ENCODE results near the gene NAA25. TPM values are rescaled to one million over a fixed set of nuclear protein-coding genes. Genes with fewer than 3 reads are reported as not detected.
A peak's percentile ranks its signal among the peaks of the same experiment; 100 is the strongest.
"Not testable (repeated sequence)": the region's sequence is repeated elsewhere in the genome, so short reads cannot be mapped to it uniquely, and the experiment has no call there.

NAA25 gene
- total and polyA plus RNA-seq, 2 experiments from 2014 or later, result 18.7 to 19.1 TPM

DNA sequence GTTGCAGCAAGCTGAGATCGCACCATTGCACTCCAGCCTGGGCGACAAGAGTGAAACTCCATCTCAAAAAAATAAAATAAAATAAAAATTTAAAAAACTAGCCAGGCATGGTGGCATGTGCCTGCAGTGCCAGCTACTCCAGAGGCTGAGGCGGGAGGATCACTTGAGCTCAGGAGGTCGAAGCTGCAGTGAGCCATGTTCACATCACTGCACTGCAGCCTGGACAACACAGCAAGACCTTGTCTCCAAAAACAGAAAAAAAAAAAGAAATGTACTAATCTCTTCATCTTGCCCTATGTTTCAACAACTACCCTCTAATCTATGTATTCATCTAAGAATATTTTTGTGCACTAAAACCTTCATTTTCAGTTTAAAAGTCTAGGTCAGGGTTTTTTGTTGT, 6.5 kb downstream of the NAA25 start:
- H3K36me3 ChIP-seq (replicated peaks; ENCODE audit: insufficient read depth, low read depth), result no peaks in the 10 kb centered on the region
- H3K4me1 ChIP-seq (ENCODE audit: insufficient read depth), result peaks cover 16% of the 10 kb centered on the region
- WGBS (ENCODE audit: low lambda C conversion rate, missing lambda C conversion rate), result 98% methylated on average over 4 of the region's 4 CpGs
- no peak for DNase-seq (ENCODE audit: low spot score)
- H3K27me3 ChIP-seq, result no peaks in the 10 kb centered on the region
- H3K27ac ChIP-seq, result no peak overlapping the region
- H3K9me2 ChIP-seq (replicated peaks; ENCODE audit: insufficient read depth), result no peaks in the 10 kb centered on the region
- H3K4me3 ChIP-seq, result no peak overlapping the region
- TF ChIP-seq, protein P1, sequence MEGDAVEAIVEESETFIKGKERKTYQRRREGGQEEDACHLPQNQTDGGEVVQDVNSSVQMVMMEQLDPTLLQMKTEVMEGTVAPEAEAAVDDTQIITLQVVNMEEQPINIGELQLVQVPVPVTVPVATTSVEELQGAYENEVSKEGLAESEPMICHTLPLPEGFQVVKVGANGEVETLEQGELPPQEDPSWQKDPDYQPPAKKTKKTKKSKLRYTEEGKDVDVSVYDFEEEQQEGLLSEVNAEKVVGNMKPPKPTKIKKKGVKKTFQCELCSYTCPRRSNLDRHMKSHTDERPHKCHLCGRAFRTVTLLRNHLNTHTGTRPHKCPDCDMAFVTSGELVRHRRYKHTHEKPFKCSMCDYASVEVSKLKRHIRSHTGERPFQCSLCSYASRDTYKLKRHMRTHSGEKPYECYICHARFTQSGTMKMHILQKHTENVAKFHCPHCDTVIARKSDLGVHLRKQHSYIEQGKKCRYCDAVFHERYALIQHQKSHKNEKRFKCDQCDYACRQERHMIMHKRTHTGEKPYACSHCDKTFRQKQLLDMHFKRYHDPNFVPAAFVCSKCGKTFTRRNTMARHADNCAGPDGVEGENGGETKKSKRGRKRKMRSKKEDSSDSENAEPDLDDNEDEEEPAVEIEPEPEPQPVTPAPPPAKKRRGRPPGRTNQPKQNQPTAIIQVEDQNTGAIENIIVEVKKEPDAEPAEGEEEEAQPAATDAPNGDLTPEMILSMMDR (IDR thresholded peaks at IDR 0.05; ENCODE audit: poor library complexity), result no peak
- TF ChIP-seq EZH2 (IDR thresholded peaks at IDR 0.05; ENCODE audit: borderline replicate concordance), result no peak
- TF ChIP-seq EZH2phosphoT487 (IDR thresholded peaks at IDR 0.05; ENCODE audit: low read depth, severe bottlenecking, unreplicated experiment), result no peak
- peaks cover 32% of the 10 kb centered on the region for H4K20me1 ChIP-seq (ENCODE audit: insufficient read depth, poor library complexity, severe bottlenecking)
- H3K9me3 ChIP-seq (ENCODE audit: low read depth), result no peaks in the 10 kb centered on the region
- H3K79me2 ChIP-seq, result peaks cover 100% of the 10 kb centered on the region
- H3K4me2 ChIP-seq, result no peak overlapping the region
- no peak overlapping the region for H2AFZ ChIP-seq

DNA sequence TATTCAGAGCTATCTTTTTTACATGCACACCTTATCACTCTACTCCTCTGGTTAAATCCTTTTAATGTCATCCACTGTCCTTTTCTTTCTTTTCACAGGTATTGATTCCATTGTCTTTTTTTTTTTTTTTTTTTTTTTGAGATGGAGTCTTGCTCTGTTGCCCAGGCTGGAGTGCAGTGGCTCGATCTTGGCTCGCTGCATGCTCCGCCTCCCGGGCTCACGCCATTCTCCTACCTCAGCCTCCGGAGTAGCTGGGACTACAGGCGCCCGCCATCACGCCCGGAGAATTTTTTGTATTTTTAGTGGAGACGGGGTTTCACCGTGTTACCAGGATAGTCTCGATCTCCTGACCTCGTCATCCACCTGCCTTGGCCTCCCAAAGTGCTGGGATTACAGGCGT, 8.1 kb downstream of the NAA25 start:
- H2AFZ ChIP-seq; H3K36me3 ChIP-seq (replicated peaks; ENCODE audit: insufficient read depth, low read depth); H3K4me1 ChIP-seq (ENCODE audit: insufficient read depth); DNase-seq (ENCODE audit: low spot score); H3K4me2 ChIP-seq; H3K9me2 ChIP-seq (replicated peaks; ENCODE audit: insufficient read depth); H3K9me3 ChIP-seq (ENCODE audit: low read depth); H3K4me3 ChIP-seq; H3K27ac ChIP-seq; H3K27me3 ChIP-seq: not testable (repeated sequence)
- peaks cover 27% of the 10 kb centered on the region for H4K20me1 ChIP-seq (ENCODE audit: insufficient read depth, poor library complexity, severe bottlenecking)
- peaks cover 99% of the 10 kb centered on the region for H3K79me2 ChIP-seq
- WGBS (ENCODE audit: low lambda C conversion rate, missing lambda C conversion rate), result 96% methylated on average over 15 of the region's 15 CpGs

DNA sequence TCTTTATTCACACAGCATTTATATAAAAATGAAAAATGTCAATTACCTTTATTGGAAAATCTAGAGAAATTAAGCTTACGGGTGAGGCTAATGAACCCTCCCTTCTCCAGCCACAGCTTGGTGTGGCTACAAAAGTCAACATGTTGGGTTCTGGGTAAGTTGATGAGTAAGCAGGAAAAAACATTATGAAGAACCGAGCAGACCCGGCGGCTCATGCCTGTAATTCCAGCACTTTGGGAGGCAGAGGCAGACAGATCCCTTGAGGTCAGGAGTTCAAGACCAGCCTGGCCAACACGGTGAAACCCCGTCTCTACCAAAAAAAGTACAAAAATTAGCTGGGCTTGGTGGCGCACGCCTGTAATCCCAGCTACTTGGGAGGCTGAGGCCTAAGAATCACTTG, 10.9 kb downstream of the NAA25 start:
- no peaks in the 10 kb centered on the region for H3K27me3 ChIP-seq
- 97% methylated on average over 8 of the region's 8 CpGs for WGBS (ENCODE audit: low lambda C conversion rate, missing lambda C conversion rate)
- no peak for DNase-seq (ENCODE audit: low spot score)
- no peak for TF ChIP-seq EZH2 (IDR thresholded peaks at IDR 0.05; ENCODE audit: borderline replicate concordance)
- TF ChIP-seq, protein P1 (IDR thresholded peaks at IDR 0.05; ENCODE audit: poor library complexity), result no peak
- no peak for TF ChIP-seq EZH2phosphoT487 (IDR thresholded peaks at IDR 0.05; ENCODE audit: low read depth, severe bottlenecking, unreplicated experiment)
- H3K79me2 ChIP-seq, result peaks cover 99% of the 10 kb centered on the region
- no peaks in the 10 kb centered on the region for H3K9me2 ChIP-seq (replicated peaks; ENCODE audit: insufficient read depth)
- H4K20me1 ChIP-seq (ENCODE audit: insufficient read depth, poor library complexity, severe bottlenecking), result peaks cover 23% of the 10 kb centered on the region
- no peaks in the 10 kb centered on the region for H3K9me3 ChIP-seq (ENCODE audit: low read depth)
- no peak overlapping the region for H2AFZ ChIP-seq
- H3K4me2 ChIP-seq, result no peak overlapping the region
- no peak overlapping the region for H3K27ac ChIP-seq
- no peak overlapping the region for H3K4me3 ChIP-seq
- no peaks in the 10 kb centered on the region for H3K36me3 ChIP-seq (replicated peaks; ENCODE audit: insufficient read depth, low read depth)
- H3K4me1 ChIP-seq (ENCODE audit: insufficient read depth), result no peaks in the 10 kb centered on the region

DNA sequence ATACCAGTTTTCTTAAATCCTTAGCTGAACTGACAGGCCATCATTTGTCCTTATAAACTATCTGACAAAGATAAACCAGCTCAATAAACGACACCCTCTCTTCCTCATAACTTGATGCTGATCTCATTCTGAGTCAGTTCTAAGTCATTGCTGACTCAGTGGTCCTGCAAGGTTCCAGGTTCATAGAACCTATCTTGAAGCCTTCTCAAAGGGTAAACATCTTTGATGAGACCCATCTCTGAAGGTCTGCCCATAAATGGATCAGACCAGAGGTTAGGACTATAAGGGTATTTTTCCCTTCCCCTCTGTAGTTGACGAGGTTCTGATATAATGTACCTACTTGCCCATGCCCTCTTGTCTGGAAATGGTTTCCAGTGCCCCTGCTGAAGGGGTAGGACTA, 11.9 kb downstream of the NAA25 start:
- Histone ChIP-seq H3K9me3 (ENCODE audit: low read depth) (no peaks in the 10 kb centered on the region), H3K4me3 (no peak overlapping the region), H3K27ac (peak overlapping the region; percentile 62), H3K4me1 (ENCODE audit: insufficient read depth) (no peaks in the 10 kb centered on the region), H3K36me3 (replicated peaks; ENCODE audit: insufficient read depth, low read depth) (no peaks in the 10 kb centered on the region), H2AFZ (no peak overlapping the region), H3K4me2 (no peak overlapping the region), H3K79me2 (peaks cover 99% of the 10 kb centered on the region), H3K27me3 (no peaks in the 10 kb centered on the region), H4K20me1 (ENCODE audit: insufficient read depth, poor library complexity, severe bottlenecking) (peaks cover 14% of the 10 kb centered on the region), H3K9me2 (replicated peaks; ENCODE audit: insufficient read depth) (no peaks in the 10 kb centered on the region)
- TF ChIP-seq, protein P1 (IDR thresholded peaks at IDR 0.05; ENCODE audit: poor library complexity), result no peak
- TF ChIP-seq EZH2phosphoT487 (IDR thresholded peaks at IDR 0.05; ENCODE audit: low read depth, severe bottlenecking, unreplicated experiment), result no peak
- no peak for TF ChIP-seq EZH2 (IDR thresholded peaks at IDR 0.05; ENCODE audit: borderline replicate concordance)
- 72% methylated on average over 2 of the region's 2 CpGs for WGBS (ENCODE audit: low lambda C conversion rate, missing lambda C conversion rate)
- peak; percentile 19 for DNase-seq (ENCODE audit: low spot score)
